NK-92 (cell line): ENCODE results near the gene PHRF1.
A peak's percentile ranks its signal among the peaks of the same experiment; 100 is the strongest.

Experiments
- DNase-seq: peaks from one replicate; lab custom pipeline; 2025; ENCODE audit not compliant: unreplicated experiment; lab: John Stamatoyannopoulos, UW

The PHRF1 gene

GRCh38 chr11:614021-614622 is 37.9 kb downstream of the PHRF1 start:
- no peak for DNase-seq

GRCh38 chr11:614623-615503 is 38.6 kb downstream of the PHRF1 start:
- DNase-seq, result no peak

GRCh38 chr11:615504-616319 is 39.4 kb downstream of the PHRF1 start, which contains the start of gene IRF7:
Gene IRF7 (minus strand): TSS chr11:615950. CDS start chr11:615364, 586 bp downstream.
- DNase-seq, result peak; percentile 20

- no peak for DNase-seq
These were observed 40.3 kb downstream of the PHRF1 start for GRCh38 chr11:616320-617198.

- DNase-seq, result no peak
These were observed 41.1 kb downstream of the PHRF1 start for GRCh38 chr11:617199-617911.

GRCh38 chr11:617912-618682 is 41.8 kb downstream of the PHRF1 start:
- no peak for DNase-seq

GRCh38 chr11:618856-619627 is 42.8 kb downstream of the PHRF1 start:
- DNase-seq, result no peak

- no peak for DNase-seq
These were observed 43.4 kb downstream of the PHRF1 start for GRCh38 chr11:619628-620050.

- DNase-seq, result no peak
These were observed 43.9 kb downstream of the PHRF1 start for GRCh38 chr11:620201-620600.

- no peak for DNase-seq
These were observed 44.9 kb downstream of the PHRF1 start for GRCh38 chr11:620935-621814.

GRCh38 chr11:621838-622237 is 45.6 kb downstream of the PHRF1 start:
- no peak for DNase-seq

- DNase-seq, result no peak
These were observed 47.1 kb downstream of the PHRF1 start for GRCh38 chr11:623349-623869.

- DNase-seq, result no peak
These were observed 47.9 kb downstream of the PHRF1 start for GRCh38 chr11:623999-624704.

GRCh38 chr11:624705-625635 is 48.7 kb downstream of the PHRF1 start, which contains the start of gene CDHR5:
Gene CDHR5 (minus strand): TSS chr11:624955. CDS start chr11:624902, 53 bp downstream.
- DNase-seq, result no peak

- no peak for DNase-seq
These were observed 49.5 kb downstream of the PHRF1 start for GRCh38 chr11:625636-626268.
